LoVo (cell line): ENCODE data around the gene GRHL3.
A peak's percentile ranks its signal among the peaks of the same experiment; 100 is the strongest.

Experiments used
- DNase-seq: peaks from one replicate; pipeline ENCODE4 v3.0.0-alpha.2; 2016; ENCODE audit warnings: low spot score

GRHL3 gene

GRCh38 chr1:24344090-24344742 lies 25.1 kb downstream of the GRHL3 start:
- DNase-seq = no peak

GRCh38 chr1:24345334-24345733 lies 26.2 kb downstream of the GRHL3 start:
- no peak for DNase-seq

- no peak for DNase-seq
These were observed 28.2 kb downstream of the GRHL3 start for GRCh38 chr1:24347159-24347934.

GRCh38 chr1:24348196-24348595 lies 29.0 kb downstream of the GRHL3 start:
- no peak for DNase-seq

- no peak for DNase-seq
These were observed 30.7 kb downstream of the GRHL3 start for GRCh38 chr1:24349891-24350290.

- no peak for DNase-seq
These were observed 32.1 kb downstream of the GRHL3 start for GRCh38 chr1:24351247-24351646.

- DNase-seq = no peak
These were observed 32.9 kb downstream of the GRHL3 start for GRCh38 chr1:24351918-24352627.

GRCh38 chr1:24353292-24353891 lies 34.2 kb downstream of the GRHL3 start:
- DNase-seq = no peak

GRCh38 chr1:24355466-24355865 lies 36.3 kb downstream of the GRHL3 start:
- DNase-seq = no peak

DNA sequence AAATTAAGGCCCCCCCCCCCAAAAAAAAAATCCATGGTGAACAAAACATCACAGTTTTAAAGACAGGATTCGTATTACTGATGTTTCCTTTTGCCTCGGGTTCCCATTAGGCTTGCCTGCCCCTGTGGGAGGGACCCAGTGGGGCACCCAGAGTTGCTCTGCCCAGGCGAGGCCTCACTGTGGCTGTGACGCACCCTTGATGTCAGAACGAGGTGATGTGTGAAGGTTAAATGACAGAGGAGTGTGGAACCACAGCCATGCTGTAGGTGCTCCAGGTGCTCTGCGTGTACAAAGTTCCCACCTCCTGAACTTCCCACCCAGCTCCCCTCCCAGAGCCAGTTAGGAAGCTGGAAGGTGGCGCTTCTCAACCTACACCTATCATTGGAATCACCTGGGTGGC lies 37.9 kb downstream of the GRHL3 start:
- no peak for DNase-seq

DNA sequence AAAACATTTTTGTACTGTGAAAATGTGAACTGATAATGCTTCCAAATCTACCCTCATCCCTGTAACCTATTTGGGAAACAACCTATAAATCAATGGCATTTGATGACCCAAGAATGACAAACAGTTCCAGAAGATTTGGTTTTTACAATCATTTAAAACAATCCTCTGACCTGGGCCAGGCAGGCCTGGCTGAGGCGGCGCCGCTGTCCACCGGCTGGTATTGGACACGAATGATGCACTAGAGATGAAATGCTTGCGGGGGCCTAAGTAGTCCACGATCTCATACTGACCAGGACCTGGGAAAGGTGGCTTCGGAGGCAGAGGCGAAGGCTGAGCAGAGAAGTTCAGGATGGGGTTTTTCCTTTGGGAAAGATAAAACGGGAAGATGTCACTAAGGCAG lies 41.5 kb downstream of the GRHL3 start:
- DNase-seq = no peak

DNA sequence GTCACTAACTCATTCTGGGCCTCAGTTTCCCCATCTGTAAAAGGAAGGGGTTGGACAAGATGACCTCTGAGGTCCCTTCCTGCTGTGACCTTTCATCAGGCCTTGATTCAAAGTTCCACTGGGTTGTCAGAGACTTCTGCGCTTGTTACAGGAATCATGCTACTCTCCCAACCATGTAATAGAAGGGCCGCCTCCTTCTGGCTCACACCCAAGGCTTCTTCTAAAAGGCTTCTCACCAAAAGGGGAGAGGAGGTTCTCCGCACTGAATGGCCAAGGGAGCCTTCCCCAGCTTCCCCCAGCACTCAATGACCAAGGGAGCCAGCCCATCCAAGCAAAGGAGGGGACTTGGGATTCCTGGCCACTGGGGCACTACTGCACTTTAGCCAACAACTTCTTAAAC lies 42.7 kb downstream of the GRHL3 start:
- DNase-seq = no peak

GRCh38 chr1:24362396-24362795 lies 43.2 kb downstream of the GRHL3 start:
- DNase-seq = no peak

DNA sequence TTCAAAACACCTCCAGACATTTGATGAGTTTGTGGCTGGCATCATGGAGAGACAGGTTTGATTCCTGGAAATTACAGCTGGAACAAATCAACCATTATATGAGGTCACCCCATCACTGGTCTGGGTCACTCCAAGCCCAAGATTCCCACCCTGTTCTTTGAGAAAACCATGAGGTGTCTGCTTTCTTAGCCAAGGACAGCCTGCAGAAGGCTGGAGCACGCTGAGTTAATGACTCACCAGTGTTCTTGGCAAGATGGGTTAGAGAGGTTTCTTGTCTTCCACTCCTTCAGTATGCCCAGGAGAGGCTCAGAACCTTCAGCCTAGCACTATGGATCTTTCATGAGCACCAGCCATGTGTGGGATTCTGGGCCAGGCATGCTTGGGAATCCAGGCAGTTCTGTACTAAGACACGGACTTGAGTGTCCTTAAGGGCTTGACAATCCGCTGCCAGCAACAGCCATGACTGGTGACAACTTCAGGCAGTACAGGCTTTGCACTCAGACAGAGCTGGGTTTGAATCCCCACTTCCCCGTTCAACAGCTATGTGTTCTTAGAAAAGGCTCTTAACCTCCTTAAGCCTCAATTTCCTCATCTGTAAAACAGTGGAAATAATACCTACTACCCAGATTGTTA lies 43.9 kb downstream of the GRHL3 start:
- DNase-seq = peak; percentile 27

DNA sequence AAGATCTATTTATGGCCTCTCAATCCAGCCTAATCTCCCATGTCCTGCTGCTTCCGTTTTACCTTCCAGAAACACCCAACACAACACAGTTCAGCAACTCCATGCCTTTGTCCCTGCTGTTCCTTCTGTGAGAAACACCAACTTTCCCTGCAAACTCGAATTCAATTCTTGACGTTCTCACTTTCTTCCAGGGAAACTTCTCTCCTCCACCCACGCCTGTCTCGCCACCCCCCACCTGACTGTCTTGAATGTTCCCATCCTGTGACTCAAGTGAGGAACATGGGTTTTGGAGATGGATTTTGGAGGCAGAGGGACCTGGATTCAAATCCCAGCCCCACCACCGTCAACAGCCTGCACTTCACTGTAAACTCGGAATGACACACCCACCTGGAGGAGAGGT lies 44.8 kb downstream of the GRHL3 start:
- no peak for DNase-seq

- DNase-seq = peak; percentile 70
These were observed 45.4 kb downstream of the GRHL3 start for GRCh38 chr1:24364605-24364974.

- DNase-seq = peak; percentile 92
These were observed 46.0 kb downstream of the GRHL3 start for GRCh38 chr1:24364975-24365678.

DNA sequence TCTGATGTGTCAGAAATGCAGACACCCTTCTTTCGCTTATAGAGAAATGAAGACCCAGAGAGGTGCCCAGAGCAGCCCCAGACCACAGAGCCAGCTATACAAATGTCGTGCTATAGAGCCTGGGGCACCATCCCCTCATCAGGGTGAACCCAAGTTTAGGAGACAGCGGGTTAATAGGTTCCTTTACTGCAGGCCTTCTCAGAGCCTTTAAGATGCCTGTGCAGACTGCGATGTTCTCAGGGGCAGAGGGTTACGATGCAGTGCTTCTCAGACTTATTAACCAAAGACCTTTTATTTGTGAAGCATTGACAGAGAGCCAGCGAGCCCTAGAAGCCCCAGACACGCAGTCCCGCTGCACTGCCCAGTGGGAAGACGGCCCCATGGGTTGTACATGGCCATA lies 47.5 kb downstream of the GRHL3 start:
- DNase-seq = no peak

DNA sequence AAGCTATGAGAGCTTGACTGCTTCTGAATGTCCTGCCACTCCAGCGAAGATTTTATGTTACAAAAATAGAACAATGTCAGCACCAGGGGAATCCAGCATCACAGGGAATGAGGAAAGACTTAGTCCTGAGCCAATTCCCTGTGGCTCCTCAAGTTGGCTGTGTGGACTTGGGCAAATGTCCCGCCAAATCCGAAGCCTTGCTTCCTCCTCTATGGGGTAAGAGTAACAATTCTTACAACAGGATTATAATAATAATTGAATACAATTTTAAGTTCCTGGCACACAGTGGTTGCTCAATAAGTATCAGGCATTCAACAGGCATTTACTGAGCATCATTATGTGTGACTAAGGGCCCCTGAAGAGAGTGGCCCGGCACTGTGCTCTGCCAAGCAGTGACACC lies 50.0 kb downstream of the GRHL3 start:
- no peak for DNase-seq

GRCh38 chr1:24369801-24370200 lies 50.6 kb downstream of the GRHL3 start:
- DNase-seq = no peak

- DNase-seq = no peak
These were observed 53.9 kb downstream of the GRHL3 start for GRCh38 chr1:24373044-24373443.

GRCh38 chr1:24373710-24374109 lies 54.6 kb downstream of the GRHL3 start:
- DNase-seq = no peak
